Stimulated activated CD4-positive, alpha-beta T cell treated with anti-CD3 and anti-CD28 coated beads, Interleukin-15, amount 100 ng/mL, for 1 hour (primary cell): Measurements from ENCODE around the gene PSMG1.
A peak's percentile ranks its signal among the peaks of the same experiment; 100 is the strongest.
"Not testable (repeated sequence)": the region's sequence is repeated elsewhere in the genome, so short reads cannot be mapped to it uniquely, and the experiment has no call there.

Source experiments
- DNase-seq, 2 donors: peaks; one replicate each; pipeline ENCODE4 v3.0.0-alpha.2; 2020; ENCODE audit warnings: low read depth in 1 of 2, low spot score in 1 of 2

The PSMG1 gene, protein sequence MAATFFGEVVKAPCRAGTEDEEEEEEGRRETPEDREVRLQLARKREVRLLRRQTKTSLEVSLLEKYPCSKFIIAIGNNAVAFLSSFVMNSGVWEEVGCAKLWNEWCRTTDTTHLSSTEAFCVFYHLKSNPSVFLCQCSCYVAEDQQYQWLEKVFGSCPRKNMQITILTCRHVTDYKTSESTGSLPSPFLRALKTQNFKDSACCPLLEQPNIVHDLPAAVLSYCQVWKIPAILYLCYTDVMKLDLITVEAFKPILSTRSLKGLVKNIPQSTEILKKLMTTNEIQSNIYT

DNA sequence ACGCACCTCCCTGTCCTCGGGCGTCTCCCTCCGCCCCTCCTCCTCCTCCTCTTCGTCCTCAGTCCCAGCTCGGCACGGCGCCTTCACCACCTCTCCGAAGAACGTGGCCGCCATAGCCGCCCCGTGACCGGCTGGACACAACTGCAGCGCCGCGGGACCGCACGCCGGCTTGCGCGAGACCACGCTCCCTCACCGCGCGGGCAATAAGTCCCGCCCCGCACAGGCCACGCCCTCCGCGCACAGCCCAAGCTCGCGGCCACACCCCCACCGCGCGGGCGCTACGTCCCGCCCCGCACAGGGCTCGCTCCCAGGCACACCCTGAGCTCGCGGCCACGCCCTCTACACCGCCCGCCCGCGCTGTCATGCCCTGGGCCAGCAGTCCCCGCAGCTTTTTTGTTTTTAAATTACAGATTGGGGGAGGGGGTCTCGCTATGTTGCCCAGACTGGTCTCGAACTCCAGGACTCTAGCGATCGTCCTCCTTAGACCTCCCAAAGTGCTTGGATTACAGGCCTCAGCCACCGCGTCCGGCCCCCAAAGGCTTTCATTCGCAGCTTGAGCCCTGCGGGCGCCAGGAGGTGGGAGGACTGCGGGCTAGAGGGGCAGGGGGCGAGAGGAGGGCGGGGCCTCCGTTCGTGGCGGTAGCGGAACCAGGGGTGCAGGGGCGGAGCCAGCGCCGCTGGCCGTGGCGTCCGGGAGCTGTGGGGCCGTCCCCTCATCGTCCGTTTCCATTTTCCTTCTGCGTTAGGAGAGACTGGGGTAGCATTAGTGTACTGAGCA lies at the start of gene PSMG1:
Gene PSMG1, minus strand, starts transcription at position 180 of the 778 bp plus-strand sequence. Its CDS starts 66 bp downstream, at position 114.
- DNase-seq = peak; percentile 88 to 93

DNA sequence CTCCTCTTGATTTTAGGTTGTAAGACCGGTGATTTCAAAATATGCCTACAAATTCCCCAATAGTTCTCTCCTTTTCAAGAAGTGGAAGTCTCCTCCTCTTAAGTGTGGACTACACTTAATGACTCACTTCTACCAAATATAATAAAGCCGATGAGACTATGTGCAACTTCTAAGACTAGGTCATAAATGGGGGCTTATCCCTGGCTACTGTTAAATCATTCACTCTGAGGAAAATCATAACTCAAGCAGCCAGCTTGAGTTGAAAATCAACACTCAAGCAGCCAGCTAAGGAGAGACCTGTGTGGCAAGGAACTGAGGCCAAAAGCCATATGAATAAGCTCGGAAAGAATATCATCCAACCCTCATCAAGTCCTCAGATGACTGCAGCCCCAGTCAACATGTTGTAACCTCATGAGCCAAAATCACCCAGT lies 49.6 kb upstream of the PSMG1 start:
- no peak for DNase-seq

DNA sequence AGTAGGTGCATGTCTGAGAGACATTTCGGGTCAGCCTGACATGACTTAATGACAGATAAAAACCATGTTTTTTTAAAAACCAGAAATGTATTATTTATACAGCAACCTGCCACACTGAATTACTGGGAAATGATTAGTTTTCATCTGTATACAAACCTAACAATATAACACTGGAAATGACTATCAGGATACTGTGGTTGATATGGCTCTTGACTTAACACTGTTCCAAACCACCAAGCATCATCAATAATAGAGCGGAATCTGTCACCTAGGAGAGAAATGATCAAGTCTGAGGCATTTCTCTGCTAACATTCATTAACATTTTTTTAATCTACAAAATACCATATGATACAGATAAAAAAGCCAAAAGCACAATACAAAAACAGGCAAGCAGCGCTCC lies 41.7 kb upstream of the PSMG1 start:
- no peak for DNase-seq

DNA sequence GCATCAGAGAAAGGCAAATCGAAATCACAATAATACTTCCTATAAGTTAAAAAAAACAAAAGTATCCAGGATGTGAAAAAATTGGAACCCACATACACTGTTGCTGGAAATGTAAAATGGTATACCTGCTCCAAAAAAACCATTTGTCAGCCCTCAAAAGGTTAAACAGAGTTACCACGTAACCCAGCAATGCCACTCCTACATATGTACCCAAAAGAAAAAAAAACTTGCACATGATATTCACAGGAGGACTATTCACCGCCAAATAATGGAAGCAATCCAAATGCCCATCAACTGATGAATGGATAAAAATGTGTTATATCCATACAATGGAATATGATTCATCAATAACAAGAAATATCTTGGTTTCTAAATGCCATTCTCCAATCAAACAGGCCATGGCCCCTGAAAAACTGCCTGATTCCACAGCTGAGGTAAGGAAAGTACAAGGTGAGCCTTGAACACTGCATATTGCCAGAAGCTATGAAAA lies 38.8 kb upstream of the PSMG1 start:
- no peak for DNase-seq

DNA sequence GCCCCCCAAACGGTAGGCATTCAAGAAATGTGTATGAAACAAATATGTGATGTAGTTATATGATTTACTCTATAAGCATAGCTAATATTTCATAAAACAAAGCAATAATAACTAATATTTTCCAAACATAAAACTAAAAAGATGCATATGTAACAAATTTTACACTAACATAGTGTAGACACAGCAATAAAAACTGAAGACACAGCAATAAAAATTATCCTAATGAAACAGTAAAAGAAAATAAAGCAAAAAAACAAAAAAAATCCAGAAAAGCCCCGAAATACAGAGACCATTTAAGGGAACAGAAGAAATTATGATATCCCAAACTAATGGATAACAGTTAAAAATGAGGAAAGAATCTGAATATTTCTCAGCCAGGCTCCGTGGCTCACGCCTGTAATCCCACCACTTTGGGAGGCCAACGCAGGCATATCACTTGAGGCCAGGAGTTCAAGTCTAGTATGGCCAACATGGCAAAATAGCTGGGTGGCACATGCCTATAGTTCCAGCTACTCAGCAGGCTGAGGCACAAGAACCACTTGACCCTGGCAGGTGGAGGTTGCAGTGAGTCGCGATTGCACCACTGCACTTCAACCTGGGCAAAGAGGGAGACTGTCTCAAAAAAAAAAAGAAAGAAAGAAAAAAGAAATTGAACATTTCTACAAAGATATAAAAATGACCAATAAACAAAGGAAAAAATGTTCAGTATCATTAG lies 38.2 kb upstream of the PSMG1 start:
- DNase-seq = no peak

DNA sequence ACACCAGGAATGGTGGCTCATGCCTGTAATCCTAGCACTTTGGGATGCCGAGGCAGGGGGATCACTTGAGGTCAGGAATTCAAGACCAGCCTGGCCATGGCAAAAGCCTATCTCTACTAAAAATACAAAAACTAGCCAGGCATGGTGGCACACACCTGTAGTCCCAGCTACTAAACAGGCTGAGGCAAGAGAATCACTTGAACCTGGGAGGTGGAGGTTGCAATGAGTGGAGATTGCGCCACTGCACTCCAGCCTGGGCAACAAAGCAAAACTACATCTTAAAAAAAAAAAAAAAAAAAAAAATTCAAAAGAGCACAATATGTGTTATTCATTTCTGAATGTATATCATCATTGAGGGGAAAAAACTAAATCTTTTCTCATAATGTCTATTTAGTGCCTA lies 37.6 kb upstream of the PSMG1 start:
- DNase-seq = not testable (repeated sequence)

DNA sequence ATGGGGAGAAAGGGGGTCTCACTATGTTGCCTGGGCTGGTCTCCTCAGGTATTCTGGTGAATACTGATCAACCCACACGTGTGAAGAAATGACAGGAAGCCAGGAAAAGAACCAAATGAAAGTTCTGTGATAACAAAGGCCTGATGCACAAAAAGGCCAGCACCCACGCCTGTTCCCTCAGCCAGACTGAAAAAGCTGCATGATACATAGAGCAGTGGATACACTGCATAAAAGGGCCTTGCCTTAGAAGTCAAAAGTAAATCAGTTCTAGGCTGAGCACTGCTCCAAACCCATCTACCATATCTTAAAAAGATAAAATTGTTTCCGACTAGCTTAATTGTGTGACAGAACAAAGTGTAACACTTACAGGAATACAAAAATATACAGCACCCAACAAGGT lies 36.9 kb upstream of the PSMG1 start:
- DNase-seq = no peak

DNA sequence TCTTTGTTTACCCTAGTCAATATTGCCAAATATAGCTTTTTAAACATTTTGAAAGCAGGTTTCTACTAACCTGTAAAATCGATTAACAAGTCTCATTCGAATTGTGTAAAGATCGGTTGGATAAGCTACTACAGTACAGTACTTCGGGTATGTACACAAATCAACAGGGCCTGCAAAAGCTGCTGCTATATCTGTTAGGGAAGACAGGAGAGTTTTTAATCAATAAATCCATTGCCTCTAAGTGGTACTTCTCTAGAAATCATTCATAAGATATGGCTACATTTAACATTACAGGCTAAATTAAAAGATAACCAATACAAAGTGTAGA lies 34.8 kb upstream of the PSMG1 start:
- no peak for DNase-seq

DNA sequence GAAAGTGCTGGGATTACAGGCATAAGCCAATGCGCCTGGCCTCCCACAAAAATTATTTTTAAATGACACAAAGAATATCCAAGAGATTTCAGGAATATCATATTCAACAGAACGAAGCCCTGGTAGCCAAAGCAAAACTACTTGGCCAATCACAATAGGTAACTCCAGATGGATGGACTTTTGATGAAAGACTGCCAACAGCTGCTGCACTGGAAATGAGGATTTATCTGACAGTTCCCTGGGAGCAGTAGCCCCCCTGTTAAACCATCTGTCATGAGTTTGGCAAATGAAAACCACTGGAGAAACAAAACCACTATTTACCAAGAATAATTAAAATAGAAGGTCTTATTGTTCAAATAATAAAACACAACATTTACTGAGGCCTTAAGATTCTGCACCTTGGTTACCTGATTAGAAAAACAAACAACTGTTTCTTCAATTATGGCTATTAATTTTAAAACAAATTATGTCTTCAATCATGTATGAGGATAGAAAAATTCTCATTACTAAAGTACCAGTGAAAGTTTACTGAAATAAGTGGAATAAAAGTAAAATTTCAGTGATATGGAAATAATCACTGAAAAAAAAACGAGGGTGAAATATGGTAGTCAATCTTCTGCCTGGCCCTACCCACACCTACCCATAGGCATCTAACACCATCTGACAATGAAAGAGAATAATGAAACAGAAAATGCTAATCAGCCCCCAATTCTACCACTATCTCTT lies 34.3 kb upstream of the PSMG1 start:
- DNase-seq = no peak

DNA sequence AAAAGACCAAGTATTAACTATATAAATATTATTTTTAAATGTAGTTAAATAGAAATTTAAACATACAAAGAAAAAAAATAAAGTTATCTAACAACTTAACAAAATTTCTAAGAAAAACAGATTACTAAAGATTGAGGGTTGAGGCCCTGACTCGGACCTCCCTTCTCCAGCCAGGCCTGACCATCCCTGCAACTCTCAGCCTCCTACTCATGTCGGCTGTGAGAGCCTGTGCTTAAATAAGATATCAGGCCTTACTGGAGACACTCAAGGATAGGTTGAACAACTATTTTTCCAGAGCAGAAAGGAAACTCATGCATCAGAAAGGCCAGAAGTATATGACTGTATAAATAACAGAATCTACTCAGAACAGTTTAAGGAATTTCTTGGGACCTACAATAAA lies 33.0 kb upstream of the PSMG1 start:
- DNase-seq = no peak

DNA sequence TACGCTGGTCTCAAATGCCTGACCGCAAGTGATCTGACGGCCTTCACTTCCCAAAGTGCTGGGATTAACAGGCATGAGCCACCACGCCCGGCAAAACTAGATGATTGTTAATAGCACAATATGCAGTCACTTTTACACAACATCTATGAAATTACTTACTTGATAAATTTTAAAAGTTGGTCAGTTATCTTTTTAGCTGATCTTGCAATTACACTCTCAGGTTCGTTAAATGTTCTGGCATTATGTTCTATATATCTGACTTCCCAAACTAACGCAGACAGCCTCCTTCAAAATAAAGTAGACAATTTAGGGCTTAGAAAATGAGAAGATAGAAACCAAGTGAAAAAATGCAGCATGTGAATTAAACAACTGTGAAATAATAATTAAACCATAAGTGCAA lies 31.8 kb upstream of the PSMG1 start:
- no peak for DNase-seq

DNA sequence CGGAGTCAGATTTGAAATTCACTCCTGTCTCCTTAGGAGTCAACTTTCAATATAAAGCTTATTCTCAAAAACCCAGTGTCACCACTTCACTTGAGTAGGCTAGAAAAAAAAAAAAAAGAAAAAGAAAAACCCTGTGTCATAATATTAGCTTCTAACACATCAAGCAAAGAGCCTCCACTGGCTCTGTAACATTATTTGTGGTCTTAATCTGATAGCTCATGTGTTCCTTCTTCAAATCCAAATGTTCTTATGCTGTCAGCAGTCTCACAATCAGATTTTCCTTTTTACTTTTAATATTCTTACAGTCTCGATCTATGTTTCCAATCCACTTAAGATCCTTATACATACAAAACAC lies 26.1 kb upstream of the PSMG1 start:
- DNase-seq = no peak

DNA sequence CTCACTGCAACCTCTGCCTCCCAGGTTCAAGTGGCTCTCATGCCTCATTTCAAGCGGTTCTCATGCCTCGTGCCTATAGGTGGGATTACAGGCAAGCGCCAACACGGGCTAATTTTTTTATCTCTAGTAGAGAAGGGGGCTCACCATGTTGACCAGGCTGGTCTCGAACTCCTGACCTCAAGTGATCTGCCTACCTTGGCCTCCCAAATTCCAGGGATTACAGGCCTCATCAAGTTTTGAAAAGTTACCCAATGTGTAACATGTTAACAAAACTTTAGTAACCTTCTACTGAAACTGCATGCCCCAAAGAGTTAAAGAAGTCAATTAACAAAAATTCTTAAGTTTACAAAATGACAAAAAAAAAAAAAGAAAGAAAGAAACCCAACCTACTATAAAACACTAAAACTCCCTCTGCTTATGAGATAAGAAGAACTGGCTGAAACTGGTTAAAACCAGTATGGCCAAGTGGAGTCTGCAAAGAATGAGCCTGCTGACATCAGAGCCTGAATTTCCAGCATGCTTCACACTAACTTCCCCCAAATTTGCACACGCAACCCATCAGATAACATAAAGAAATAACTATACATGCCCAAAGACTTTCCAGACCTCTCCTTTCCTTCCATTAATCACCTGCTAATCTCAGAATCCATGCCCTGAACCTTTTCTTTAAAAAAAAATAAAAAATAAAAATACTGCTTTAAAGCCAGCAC lies 25.5 kb upstream of the PSMG1 start:
- no peak for DNase-seq

DNA sequence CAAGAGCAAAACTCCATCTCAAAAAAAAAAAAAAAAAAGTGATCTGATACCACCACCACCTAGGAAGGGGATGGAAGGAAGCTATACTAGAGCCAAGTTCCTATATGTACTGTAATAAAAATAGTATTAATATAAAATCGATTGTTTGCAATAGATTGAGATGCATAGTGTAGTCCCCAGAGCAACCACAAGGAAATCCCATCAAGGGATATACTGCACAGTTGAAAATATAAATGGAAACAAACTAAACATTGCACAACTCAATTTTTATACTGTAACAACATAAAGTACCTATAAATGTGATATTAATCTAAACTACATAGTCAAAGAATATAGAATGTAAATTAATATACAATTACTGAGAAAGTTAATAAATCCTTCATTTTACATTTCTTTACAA lies 20.9 kb upstream of the PSMG1 start:
- DNase-seq = no peak

DNA sequence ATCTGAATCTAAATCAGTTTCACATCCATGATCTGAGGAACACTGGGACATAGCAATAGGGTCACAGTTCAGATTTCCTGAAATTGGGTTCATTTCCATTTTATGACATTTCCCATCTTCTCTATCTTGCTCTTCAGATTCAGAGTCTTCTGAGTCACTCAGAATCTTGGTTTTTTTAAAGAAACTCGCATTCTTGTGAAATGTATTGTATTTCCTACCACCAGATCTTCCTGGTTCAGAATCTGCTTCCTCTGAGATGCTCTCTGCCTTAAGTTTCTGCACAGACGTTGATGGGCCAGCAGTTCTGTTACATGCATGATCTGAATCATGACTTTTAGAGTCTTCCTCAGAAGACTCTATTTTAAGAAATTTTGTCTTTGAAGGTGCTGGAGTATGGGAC lies 15.5 kb upstream of the PSMG1 start:
- no peak for DNase-seq

DNA sequence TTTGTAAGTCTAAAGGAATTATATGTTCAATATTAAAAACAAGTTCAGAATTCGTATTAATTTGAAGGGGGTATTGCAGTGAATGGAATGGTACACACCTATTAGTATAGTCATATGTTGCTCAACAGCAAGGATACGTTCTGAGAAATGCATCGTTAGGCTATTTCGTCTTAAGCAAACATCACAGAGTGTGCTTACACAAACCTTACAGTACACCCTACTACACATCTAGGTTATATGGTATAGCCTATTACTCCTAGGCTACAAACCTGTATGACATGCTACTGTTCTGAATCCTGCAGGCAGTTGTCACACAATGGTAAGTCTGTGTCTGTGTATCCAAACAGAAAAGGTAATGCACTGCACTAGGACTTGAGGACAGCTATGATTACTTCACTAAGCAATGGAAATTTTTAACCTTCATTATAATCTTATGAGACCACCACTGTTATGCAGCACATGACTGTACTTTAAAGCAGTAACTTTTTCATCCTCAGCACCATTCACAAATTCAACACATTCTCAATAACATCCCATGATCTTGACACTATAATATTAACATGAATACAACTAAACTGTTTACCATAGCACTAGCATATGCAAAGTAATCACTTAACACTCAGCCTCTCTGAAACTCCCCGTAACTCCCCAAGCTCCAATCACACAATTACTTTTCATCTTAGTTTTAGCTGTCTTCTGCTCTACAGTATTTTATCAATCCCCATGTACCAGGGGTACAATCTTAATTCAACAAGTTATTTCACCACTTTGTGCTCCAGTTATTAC lies 14.4 kb upstream of the PSMG1 start:
- no peak for DNase-seq

DNA sequence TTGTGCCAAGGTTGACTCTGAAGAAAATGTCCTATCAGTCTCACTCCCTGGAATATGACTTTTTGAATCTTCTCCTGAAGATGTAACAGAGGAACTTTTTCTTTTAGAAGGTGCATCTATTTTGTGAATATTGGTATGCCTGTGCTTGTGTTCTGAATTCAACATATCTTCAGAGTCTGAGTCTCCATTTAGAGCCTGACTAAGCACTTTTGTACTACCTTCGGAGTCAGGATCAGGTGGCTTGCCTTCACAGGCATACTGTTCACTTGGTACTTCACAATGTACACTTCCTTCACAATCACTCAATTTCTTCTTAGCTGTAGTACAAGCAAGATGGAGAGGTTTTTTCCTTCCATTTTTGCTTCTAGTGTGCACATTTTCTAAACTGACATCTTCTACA lies 13.6 kb upstream of the PSMG1 start:
- DNase-seq = no peak

DNA sequence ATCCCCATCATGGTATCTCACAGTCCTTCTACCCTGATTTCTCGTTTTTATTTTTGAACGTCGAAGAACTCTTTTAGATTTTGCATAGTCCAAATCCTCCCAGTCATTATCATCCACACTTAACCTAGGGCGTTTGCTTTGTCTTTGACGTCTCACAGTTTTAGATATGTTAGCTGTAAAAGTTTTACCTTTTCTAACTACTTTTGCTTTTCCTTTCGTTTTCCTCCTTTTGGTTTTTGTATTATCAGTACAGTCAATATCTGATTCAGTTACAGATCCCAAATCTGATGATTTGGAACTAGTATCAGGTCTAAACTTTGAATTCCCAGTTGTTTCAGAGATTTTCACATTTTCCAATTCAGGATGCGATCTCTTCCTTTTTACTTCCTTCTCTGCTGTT lies 13.1 kb upstream of the PSMG1 start:
- no peak for DNase-seq

DNA sequence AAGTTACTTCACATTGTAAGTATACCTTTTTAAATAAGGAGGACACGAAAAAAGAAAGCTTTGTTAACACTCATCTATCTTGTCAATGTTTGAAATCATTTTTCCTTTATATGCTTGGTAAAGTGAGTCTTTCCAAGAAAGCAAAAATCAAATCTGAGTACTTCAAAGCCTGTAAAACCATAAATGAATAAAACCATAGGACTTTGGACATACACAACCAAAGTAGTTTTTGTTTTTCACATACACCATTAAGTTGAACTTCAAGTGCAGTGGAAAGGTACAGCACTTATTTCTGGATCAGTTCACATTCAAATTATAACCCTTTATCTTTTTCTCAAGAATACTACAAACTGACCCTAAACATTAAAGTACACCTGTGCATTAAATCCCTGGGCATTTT lies 10.1 kb upstream of the PSMG1 start:
- DNase-seq = no peak
